CD4-positive, alpha-beta T cell (primary cell): ENCODE results near the gene PKD2L1. TPM values are rescaled to one million over a fixed set of nuclear protein-coding genes. Genes with fewer than 3 reads are reported as not detected.

Experiments
- ATAC-seq: fragments of 200-7000 bp; cut with Tn5 transposase; one replicate; pipeline ENCODE4 v1.10.0; 2022; ENCODE audit warnings: mild to moderate bottlenecking; ENCODE audit not compliant: poor library complexity
- CTCF ChIA-PET: fragments of 350-600 bp; sonication (Branson Sonifier 250); formaldehyde crosslinking; loops from one replicate; lab custom pipeline; 2021; ENCODE audit warnings: antibody characterized with exemption, inconsistent platforms; lab: Charles Lee
- POLR2A ChIA-PET: fragments of 350-600 bp; sonication (Branson Sonifier 250); formaldehyde crosslinking; loops from one replicate; lab custom pipeline; 2021; ENCODE audit warnings: antibody characterized with exemption, inconsistent platforms; lab: Charles Lee
- DNase-seq, 14 experiments: peaks; one replicate each; pipeline ENCODE4 v3.0.0-alpha.2; 2013 to 2020; ENCODE audit warnings: mixed read lengths in 2 of 14
- H3K27ac ChIP-seq, 2 donors: one replicate each; pipeline versions ENCODE4 v1.5.1 to v1.7.0; 2013; ENCODE audit warnings: low read length in 2 of 2, low read depth in 1 of 2, mild to moderate bottlenecking in 1 of 2
- H3K27me3 ChIP-seq, 2 experiments: 1 replicate in 1 of 2; 2 replicates in 1 of 2; pipeline versions ENCODE4 v1.6.1 to v1.7.0; 2013; ENCODE audit warnings: low read length in 2 of 2, control low read depth in 1 of 2, mild to moderate bottlenecking in 1 of 2, moderate library complexity in 1 of 2; ENCODE audit not compliant: insufficient read depth in 2 of 2, control insufficient read depth in 1 of 2
- H3K36me3 ChIP-seq: one replicate; pipeline ENCODE4 v1.6.1; 2013; ENCODE audit warnings: low read length, control low read depth; ENCODE audit not compliant: insufficient read depth
- H3K4me1 ChIP-seq: one replicate; pipeline ENCODE4 v1.6.1; 2013; ENCODE audit warnings: low read length, control low read depth; ENCODE audit not compliant: insufficient read depth
- H3K4me3 ChIP-seq: one replicate; pipeline ENCODE4 v1.5.1; 2013; ENCODE audit warnings: mild to moderate bottlenecking, low read length, moderate library complexity
- H3K9me3 ChIP-seq, 2 experiments: 1 replicate in 1 of 2; 2 replicates in 1 of 2; pipeline versions ENCODE4 v1.6.1 to v1.7.0; 2013; ENCODE audit warnings: low read length in 2 of 2, mild to moderate bottlenecking in 2 of 2, control low read depth in 1 of 2, moderate library complexity in 1 of 2; ENCODE audit not compliant: control insufficient read depth in 1 of 2, insufficient read depth in 1 of 2
- H3K27ac Mint-ChIP-seq: one replicate; pipeline ENCODE4 v1.8.0; 2020; ENCODE audit warnings: mixed read lengths
- H3K27me3 Mint-ChIP-seq: one replicate; pipeline ENCODE4 v1.8.0; 2021; ENCODE audit warnings: mixed read lengths
- H3K36me3 Mint-ChIP-seq: one replicate; pipeline ENCODE4 v1.8.0; 2021; ENCODE audit warnings: low read depth, mixed read lengths
- H3K4me1 Mint-ChIP-seq: one replicate; pipeline ENCODE4 v1.8.0; 2021; ENCODE audit warnings: low read depth, mixed read lengths
- H3K4me3 Mint-ChIP-seq: one replicate; pipeline ENCODE4 v1.8.0; 2020; ENCODE audit warnings: mild to moderate bottlenecking, mixed read lengths
- H3K9me3 Mint-ChIP-seq: one replicate; pipeline ENCODE4 v1.8.0; 2020; ENCODE audit warnings: mixed read lengths
- CTCF ChIP-seq: fragments of 200-600 bp; IDR thresholded peaks from one replicate; pipeline ENCODE4 v1.8.0; 2022; ENCODE audit warnings: antibody characterized with exemption, mild to moderate bottlenecking
- intact Hi-C, 2 experiments: fragments of 100-400 bp; cut with DNase I in 1 of 2; cut with micrococcal nuclease in 1 of 2; formaldehyde crosslinking; loops; one replicate each; pipeline versions ENCODE4 v1.15.1 to v1.9.0; 2023 to 2025; cut with DNase I, micrococcal nuclease
- total RNA-seq, 174 experiments: library from RNA in 2 of 174; stranded (reverse) in 2 of 174; gene quantifications; one replicate each; pipeline ENCODE4 v1.2.3 and lab custom pipeline; 2021 to 2026

The PKD2L1 gene
- total RNA-seq, 2 experiments from 2014 or later: not detected

- Mint-ChIP-seq H3K9me3 (no peaks in the 10 kb centered on the region), H3K27ac (no peak overlapping the region), H3K27me3 (no peaks in the 10 kb centered on the region), H3K4me3 (no peak overlapping the region), H3K4me1 (peaks cover 5% of the 10 kb centered on the region), H3K36me3 (no peaks in the 10 kb centered on the region)
- ATAC-seq (no peak), DNase-seq (peak in 1 of 14 experiments; percentile 25)
- intact Hi-C loops: no loop called here
- ChIA-PET POLR2A (no interaction called here), CTCF (no interaction called here)
- H3K36me3 ChIP-seq: no peaks in the 10 kb centered on the region
- H3K27me3 ChIP-seq: no peaks in the 10 kb centered on the region
- peaks cover 2% of the 10 kb centered on the region for H3K4me1 ChIP-seq
- no peaks in the 10 kb centered on the region for H3K9me3 ChIP-seq
- TF ChIP-seq CTCF: no peak
- no peak overlapping the region for H3K4me3 ChIP-seq
- H3K27ac ChIP-seq: no peak overlapping the region
These were observed 34.8 kb upstream of the PKD2L1 start for GRCh38 chr10:100364735-100365391.

- CTCF ChIA-PET: no interaction called here
These were observed 34.1 kb upstream of the PKD2L1 start for GRCh38 chr10:100364175-100364574.

GRCh38 chr10:100362570-100363496, 32.8 kb upstream of the PKD2L1 start:
- Mint-ChIP-seq H3K4me1 (peaks cover 8% of the 10 kb centered on the region), H3K27me3 (no peaks in the 10 kb centered on the region), H3K9me3 (no peaks in the 10 kb centered on the region), H3K27ac (no peak overlapping the region), H3K36me3 (no peaks in the 10 kb centered on the region), H3K4me3 (no peak overlapping the region)
- H3K36me3 ChIP-seq: no peaks in the 10 kb centered on the region
- no peaks in the 10 kb centered on the region for H3K9me3 ChIP-seq
- peaks cover 3% of the 10 kb centered on the region for H3K4me1 ChIP-seq
- CTCF ChIA-PET: no interaction called here
- no peaks in the 10 kb centered on the region for H3K27me3 ChIP-seq
- POLR2A ChIA-PET: interaction anchor here (1.6 kb wide), 1 partner anchor 64 kb away, joined by 3 read pairs; no protein-coding TSS in a partner anchor
- no peak for TF ChIP-seq CTCF
- no peak for DNase-seq
- H3K4me3 ChIP-seq: no peak overlapping the region
- no peak for ATAC-seq
- intact Hi-C loops: no loop called here
- no peak overlapping the region for H3K27ac ChIP-seq

More at GRCh38 chr10:100364175-100364574, 34.1 kb upstream of the PKD2L1 start:
- Histone ChIP-seq H3K36me3 (no peaks in the 10 kb centered on the region), H3K27me3 (no peaks in the 10 kb centered on the region), H3K27ac (no peak overlapping the region), H3K9me3 (no peaks in the 10 kb centered on the region), H3K4me1 (peaks cover under 1% of the 10 kb centered on the region), H3K4me3 (no peak overlapping the region)
- Mint-ChIP-seq H3K4me1 (peaks cover 4% of the 10 kb centered on the region), H3K4me3 (no peak overlapping the region), H3K27ac (no peak overlapping the region), H3K27me3 (no peaks in the 10 kb centered on the region), H3K9me3 (no peaks in the 10 kb centered on the region), H3K36me3 (no peaks in the 10 kb centered on the region)
- TF ChIP-seq CTCF: no peak
- intact Hi-C loops: no loop called here
- ATAC-seq: no peak
- DNase-seq: no peak
- POLR2A ChIA-PET: interaction anchor here (1.6 kb wide), 1 partner anchor 62 kb away, joined by 3 read pairs; no protein-coding TSS in a partner anchor
